Suprapubic skin (tissue), 4 donors: ENCODE measurements around the gene ABCF2.

ENCODE experiments used
- POLR2A ChIP-seq, 2 donors: fragments of 450-650 bp; IDR thresholded peaks; one replicate each; pipeline ENCODE4 v1.6.1; 2017; ENCODE audit warnings: antibody characterized with exemption in 2 of 2, mild to moderate bottlenecking in 2 of 2, moderate library complexity in 2 of 2
- POLR2AphosphoS5 ChIP-seq, 3 donors: sonication (generic); formaldehyde crosslinking; IDR thresholded peaks; one replicate each; pipeline ENCODE4 v1.6.1; 2017; ENCODE audit warnings: antibody characterized with exemption in 3 of 3
- TF ChIP-seq, protein P1 (sequence below), 2 donors: fragments of 200-600 bp in 1 of 2; fragments of 450-650 bp in 1 of 2; sonication (generic) in 1 of 2; IDR thresholded peaks; one replicate each; pipeline ENCODE4 v1.5.1; 2016 to 2019; ENCODE audit warnings: antibody characterized with exemption in 2 of 2, mild to moderate bottlenecking in 1 of 2, moderate library complexity in 1 of 2

DNA sequence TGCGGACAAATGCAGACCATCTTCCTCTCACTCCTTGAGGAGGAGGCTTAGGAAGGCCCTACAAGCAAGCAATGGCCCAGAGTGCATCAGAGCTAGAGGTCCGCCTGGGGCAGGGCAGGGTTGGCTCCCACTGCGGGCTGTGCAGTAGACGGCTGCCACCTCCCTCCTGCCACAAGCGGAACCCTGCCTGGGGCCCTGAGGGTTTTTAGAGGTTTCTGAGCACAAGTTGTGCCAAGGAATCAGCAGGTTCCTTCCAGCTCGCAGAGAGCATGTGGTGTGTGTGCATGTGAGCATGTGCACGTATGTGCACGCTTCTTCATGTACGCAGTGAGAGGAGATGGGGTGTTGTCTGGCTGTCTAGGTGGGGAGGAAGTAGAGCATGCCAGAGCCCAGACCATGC lies 47.4 kb upstream of the ABCF2 start:
- TF ChIP-seq, protein P1, sequence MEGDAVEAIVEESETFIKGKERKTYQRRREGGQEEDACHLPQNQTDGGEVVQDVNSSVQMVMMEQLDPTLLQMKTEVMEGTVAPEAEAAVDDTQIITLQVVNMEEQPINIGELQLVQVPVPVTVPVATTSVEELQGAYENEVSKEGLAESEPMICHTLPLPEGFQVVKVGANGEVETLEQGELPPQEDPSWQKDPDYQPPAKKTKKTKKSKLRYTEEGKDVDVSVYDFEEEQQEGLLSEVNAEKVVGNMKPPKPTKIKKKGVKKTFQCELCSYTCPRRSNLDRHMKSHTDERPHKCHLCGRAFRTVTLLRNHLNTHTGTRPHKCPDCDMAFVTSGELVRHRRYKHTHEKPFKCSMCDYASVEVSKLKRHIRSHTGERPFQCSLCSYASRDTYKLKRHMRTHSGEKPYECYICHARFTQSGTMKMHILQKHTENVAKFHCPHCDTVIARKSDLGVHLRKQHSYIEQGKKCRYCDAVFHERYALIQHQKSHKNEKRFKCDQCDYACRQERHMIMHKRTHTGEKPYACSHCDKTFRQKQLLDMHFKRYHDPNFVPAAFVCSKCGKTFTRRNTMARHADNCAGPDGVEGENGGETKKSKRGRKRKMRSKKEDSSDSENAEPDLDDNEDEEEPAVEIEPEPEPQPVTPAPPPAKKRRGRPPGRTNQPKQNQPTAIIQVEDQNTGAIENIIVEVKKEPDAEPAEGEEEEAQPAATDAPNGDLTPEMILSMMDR (IDR thresholded peaks at IDR 0.05): no peak
- TF ChIP-seq POLR2A (IDR thresholded peaks at IDR 0.05) (no peak), POLR2AphosphoS5 (IDR thresholded peaks at IDR 0.05) (no peak)
